Vagina (tissue), 2 donors: ENCODE measurements around the gene DPP8.

Experiments
- CTCF ChIP-seq, 3 experiments: fragments of 450-650 bp in 2 of 3; fragments of 200-600 bp in 1 of 3; sonication (generic) in 1 of 3; IDR thresholded peaks; one replicate each; pipeline ENCODE4 v1.5.1; 2017 to 2019; ENCODE audit warnings: antibody characterized with exemption in 3 of 3, mild to moderate bottlenecking in 2 of 3, moderate library complexity in 2 of 3
- POLR2AphosphoS5 ChIP-seq, 2 donors: sonication (generic); formaldehyde crosslinking; IDR thresholded peaks; one replicate each; pipeline ENCODE4 v1.9.0; 2017; ENCODE audit warnings: antibody characterized with exemption in 2 of 2, mild to moderate bottlenecking in 2 of 2, low read depth in 1 of 2; ENCODE audit not compliant: insufficient read depth in 1 of 2

- no peak for TF ChIP-seq CTCF (IDR thresholded peaks at IDR 0.05)
- TF ChIP-seq POLR2AphosphoS5 (IDR thresholded peaks at IDR 0.05; ENCODE audit: insufficient read depth in 1 of 2, low read depth in 1 of 2), result no peak
These were observed 120.5 kb downstream of the DPP8 start for GRCh38 chr15:65396965-65397317.
